ENCODE results near the gene ENOX1. TPM values are rescaled to one million over a fixed set of nuclear protein-coding genes. Genes with fewer than 3 reads are reported as not detected.

ENOX1 gene
- polyA plus RNA-seq, 3 donors: 0.04 TPM; not detected in 2

DNA sequence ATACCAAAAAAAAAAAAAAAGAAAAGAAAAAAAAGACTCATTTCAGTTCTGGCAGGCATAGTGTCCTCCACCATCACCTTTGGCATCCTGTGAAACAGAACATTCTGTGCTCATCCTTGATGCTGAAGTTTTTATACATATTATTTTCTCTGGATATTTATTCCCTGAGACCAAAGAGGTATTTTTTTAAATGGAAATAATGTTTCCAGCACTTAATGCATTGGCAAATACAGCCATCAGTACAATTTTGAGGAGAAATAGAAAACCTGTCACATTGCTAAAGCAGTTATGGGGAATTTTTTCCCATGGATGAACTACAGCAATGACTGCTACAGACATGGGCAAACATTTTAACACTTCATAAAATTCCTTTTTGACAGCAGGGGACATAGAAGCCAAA lies 451.0 kb downstream of the ENOX1 start:
- Histone ChIP-seq H3K4me1 (ENCODE audit: control insufficient read depth in 1 of 2, insufficient read depth in 2 of 2, low read length in 2 of 2) (no peaks in the 10 kb centered on the region), H2AFZ (ENCODE audit: insufficient read depth, low read depth, low read length, poor library complexity, severe bottlenecking) (no peak overlapping the region), H3K27me3 (ENCODE audit: control insufficient read depth in 2 of 2, insufficient read depth in 2 of 2, low read length in 2 of 2) (no peaks in the 10 kb centered on the region), H3K79me2 (ENCODE audit: insufficient read depth, low read length) (no peaks in the 10 kb centered on the region), H4K20me1 (ENCODE audit: insufficient read depth, low read length) (no peaks in the 10 kb centered on the region), H3K4me2 (replicated peaks; ENCODE audit: extremely low read depth, low read length, poor library complexity, severe bottlenecking) (no peak overlapping the region), H3K27ac (ENCODE audit: low read depth in 1 of 2, low read length in 2 of 2) (no peak overlapping the region), H3K9ac (ENCODE audit: insufficient read depth, low read length, poor library complexity, severe bottlenecking) (no peak overlapping the region), H3K36me3 (replicated peaks in 1 of 2; ENCODE audit: control insufficient read depth in 1 of 2, insufficient read depth in 2 of 2, low read length in 2 of 2) (no peaks in the 10 kb centered on the region), H3K4me3 (replicated peaks in 1 of 3; ENCODE audit: low read depth in 2 of 3, low read length in 3 of 3) (no peak overlapping the region), H3K9me3 (replicated peaks in 1 of 2; ENCODE audit: control insufficient read depth in 1 of 2, insufficient read depth in 1 of 2, low read length in 2 of 2) (no peaks in the 10 kb centered on the region)
- Mint-ChIP-seq H3K4me1 (peaks cover 2% of the 10 kb centered on the region), H3K9me3 (no peaks in the 10 kb centered on the region), H3K36me3 (no peaks in the 10 kb centered on the region), H3K27me3 (ENCODE audit: low read depth in 3 of 3) (peaks cover 2 to 5% (median 2%) of the 10 kb centered on the region in 3 donors), H3K4me3 (no peak overlapping the region), H3K27ac (no peak overlapping the region)
- intact Hi-C loops (cut with micrococcal nuclease): no loop called here
- TF ChIP-seq CTCF (IDR thresholded peaks at IDR 0.05): no peak
- no peak for DNase-seq

GRCh38 chr13:43333176-43333575 lies 453.6 kb downstream of the ENOX1 start:
- Mint-ChIP-seq H3K27me3 (ENCODE audit: low read depth in 3 of 3) (peaks cover 2 to 5% (median 2%) of the 10 kb centered on the region in 3 donors), H3K27ac (no peak overlapping the region), H3K9me3 (no peaks in the 10 kb centered on the region), H3K4me3 (no peak overlapping the region), H3K4me1 (peaks cover under 1% of the 10 kb centered on the region), H3K36me3 (no peaks in the 10 kb centered on the region)
- no peak for DNase-seq
- no peak overlapping the region for H3K9ac ChIP-seq (ENCODE audit: insufficient read depth, low read length, poor library complexity, severe bottlenecking)
- no peaks in the 10 kb centered on the region for H3K4me1 ChIP-seq (ENCODE audit: control insufficient read depth in 1 of 2, insufficient read depth in 2 of 2, low read length in 2 of 2)
- intact Hi-C loops (cut with micrococcal nuclease): no loop called here
- no peak overlapping the region for H3K4me2 ChIP-seq (replicated peaks; ENCODE audit: extremely low read depth, low read length, poor library complexity, severe bottlenecking)
- H3K79me2 ChIP-seq (ENCODE audit: insufficient read depth, low read length): no peaks in the 10 kb centered on the region
- TF ChIP-seq CTCF (IDR thresholded peaks at IDR 0.05): no peak
- no peaks in the 10 kb centered on the region for H4K20me1 ChIP-seq (ENCODE audit: insufficient read depth, low read length)
- H3K36me3 ChIP-seq (replicated peaks in 1 of 2; ENCODE audit: control insufficient read depth in 1 of 2, insufficient read depth in 2 of 2, low read length in 2 of 2): no peaks in the 10 kb centered on the region
- no peaks in the 10 kb centered on the region for H3K27me3 ChIP-seq (ENCODE audit: control insufficient read depth in 2 of 2, insufficient read depth in 2 of 2, low read length in 2 of 2)
- H3K27ac ChIP-seq (ENCODE audit: low read depth in 1 of 2, low read length in 2 of 2): no peak overlapping the region
- WGBS (ENCODE audit: insufficient coverage): no CpG with 5 or more reads among the region's 3 CpGs
- H3K9me3 ChIP-seq (replicated peaks in 1 of 2; ENCODE audit: control insufficient read depth in 1 of 2, insufficient read depth in 1 of 2, low read length in 2 of 2): no peaks in the 10 kb centered on the region
- H3K4me3 ChIP-seq (replicated peaks in 1 of 3; ENCODE audit: low read depth in 2 of 3, low read length in 3 of 3): no peak overlapping the region
- no peak overlapping the region for H2AFZ ChIP-seq (ENCODE audit: insufficient read depth, low read depth, low read length, poor library complexity, severe bottlenecking)
